Fibroblast of skin of right biceps (primary cell): ENCODE results near the gene ATOH8.
A peak's percentile ranks its signal among the peaks of the same experiment; 100 is the strongest.
"Not testable (repeated sequence)": the region's sequence is repeated elsewhere in the genome, so short reads cannot be mapped to it uniquely, and the experiment has no call there.

ENCODE experiments used
- DNase-seq: peaks from one replicate; pipeline ENCODE4 v3.0.0-alpha.2; 2013

Gene ATOH8

DNA sequence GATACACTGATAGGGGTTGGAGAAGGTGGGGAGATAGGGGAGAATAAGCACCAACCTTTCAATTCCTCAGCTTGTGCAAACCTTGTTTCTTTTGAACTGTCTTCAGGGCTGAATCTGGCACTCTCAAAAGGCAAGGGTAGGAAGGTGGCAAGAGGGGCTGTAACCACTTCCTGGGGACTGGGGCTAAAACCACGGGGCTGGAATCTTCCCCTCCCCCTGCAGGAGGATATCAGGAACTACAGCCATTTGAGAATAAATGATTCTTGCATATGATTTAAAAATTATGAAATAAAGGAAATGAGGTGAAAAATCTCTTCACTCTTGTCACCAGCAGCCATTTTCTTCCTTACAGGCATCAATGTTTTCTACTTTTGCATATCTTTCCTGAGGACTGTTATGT, 50.8 kb downstream of the ATOH8 start:
- DNase-seq: no peak

DNA sequence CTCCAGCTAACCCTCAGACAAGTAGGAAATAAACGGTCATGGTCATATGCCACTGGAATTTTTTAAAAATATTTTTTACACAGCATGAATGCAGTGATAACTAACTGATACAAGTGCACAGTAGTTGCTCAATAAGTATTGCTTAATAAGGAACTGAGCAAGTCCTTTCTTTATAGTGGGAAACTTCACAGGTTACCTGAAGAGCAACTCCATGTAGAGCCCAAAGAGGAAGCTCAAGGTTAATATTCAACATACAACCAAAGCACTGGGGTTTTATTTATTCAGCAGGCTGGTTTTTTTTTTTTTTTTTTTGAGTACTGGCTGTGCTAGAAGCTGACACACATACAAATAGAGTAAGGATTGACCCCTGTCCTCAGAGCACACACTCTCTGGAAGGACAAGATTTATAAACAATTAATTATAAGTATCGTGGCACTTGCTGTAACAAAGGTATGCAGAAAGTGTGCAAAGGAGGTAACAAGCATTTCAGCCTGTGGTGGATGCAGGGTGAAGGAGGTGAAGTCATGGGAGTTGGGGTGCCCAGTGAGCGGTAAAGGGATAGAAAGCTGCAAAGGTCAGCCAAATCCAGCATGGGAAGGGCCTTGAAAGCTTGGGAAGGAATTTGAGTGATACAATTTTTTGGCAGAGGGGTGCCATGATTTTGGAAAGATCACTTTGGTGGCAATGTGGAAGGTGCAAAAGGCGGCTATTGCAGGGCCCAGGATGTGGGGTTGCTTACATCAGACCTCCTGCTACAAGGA, 52.7 kb downstream of the ATOH8 start:
- DNase-seq: no peak

DNA sequence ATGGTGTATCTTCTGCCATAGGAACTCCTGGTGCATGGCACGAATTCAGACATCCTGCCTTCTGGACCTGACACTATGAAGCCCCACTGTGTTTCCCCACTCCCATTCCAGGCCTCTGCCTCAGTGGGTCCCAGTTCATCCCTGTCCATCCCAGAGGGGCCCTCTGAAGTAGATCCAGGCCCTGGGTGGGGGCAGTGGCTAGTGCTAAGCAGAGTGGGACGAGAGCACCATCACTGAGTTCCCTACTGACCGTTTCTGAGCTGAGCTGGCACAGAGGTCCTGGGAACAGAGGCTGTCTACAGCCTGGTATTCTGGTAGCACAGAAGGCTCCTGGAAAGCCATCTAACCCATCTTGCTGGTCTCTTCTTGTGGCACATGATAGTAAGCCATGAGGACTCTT, 54.0 kb downstream of the ATOH8 start:
- DNase-seq: no peak

DNA sequence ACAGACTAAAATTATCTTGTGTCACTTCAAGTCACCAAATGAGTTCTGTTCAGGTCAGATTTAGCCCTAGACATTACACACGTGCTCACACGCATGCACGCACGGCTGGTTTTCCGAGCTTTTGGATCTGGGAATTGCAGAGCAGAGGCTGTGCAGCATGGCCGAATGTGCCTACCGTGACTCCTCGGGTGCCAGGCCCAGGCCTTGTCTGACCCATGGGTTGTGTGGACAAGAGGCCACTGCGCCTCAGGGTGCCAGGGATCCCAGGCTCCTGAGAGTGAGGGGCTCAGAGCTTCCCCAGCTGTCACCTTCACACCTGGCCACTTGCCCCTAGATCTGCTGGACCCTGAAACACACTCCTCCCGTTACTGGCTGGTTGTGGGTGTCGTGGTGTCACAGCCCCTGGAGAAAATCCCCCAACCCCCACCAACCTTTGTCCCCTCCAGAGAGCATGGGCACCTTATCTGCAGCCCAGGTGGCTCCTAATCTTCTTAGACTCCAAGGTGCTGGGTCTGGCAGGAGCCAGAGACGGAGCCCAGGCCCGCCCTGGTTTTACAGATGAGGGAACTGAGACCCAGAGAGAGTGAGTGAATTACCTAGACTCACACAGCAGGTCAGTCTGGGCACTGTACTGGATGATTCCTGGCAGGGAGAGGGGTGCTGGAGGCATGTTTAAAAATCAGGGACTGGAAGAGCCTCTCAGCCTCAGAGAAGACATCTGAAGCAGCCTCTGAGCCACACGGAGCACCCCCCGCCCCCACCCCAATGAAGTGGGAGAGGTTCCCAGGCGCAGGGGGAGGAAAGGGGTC, 56.8 kb downstream of the ATOH8 start:
- DNase-seq: no peak

DNA sequence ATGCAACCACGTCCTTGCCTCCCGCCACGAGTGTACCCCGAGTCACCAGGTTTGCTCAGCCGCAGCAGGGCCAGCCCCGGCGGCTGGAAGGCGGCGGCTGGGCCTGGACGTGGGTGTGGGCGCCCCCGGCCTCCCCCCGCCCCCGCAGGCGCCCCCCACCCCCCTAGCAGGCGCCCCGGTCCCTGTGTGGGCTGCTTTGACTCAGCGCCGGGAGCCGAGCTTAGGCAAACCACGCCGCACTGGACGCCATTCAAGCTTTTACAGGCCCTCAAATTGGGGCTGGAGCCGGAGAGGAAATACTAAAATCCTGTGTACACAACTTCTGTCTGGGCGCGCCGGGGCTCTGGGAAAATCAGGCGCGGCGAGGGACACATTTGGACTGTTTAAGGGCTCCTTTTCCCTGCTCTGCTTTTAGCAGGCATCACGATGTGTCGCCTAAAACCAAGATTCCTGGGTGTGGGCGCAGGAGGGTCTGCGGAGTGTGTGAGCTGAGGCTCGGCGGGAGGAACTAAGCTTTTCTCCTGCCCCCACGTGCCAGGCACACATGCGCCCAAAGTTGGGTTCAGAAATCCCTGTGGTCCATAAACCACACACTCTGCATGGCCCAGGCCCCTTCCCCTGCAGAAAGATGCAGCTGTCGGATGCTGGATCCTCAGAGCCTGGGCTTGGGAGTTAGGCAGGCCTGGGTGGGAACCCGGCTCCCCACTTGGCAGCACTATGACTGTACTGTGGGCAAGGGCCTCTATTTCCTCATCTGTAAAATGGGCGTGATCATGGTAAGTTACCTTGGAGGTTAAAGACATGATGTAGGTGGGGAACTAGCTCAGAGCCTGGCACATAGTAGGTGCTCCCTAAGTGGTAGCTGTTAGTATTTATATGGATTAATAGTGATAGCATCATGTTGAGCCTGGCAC, 57.6 kb downstream of the ATOH8 start:
- DNase-seq: peak; percentile 96

DNA sequence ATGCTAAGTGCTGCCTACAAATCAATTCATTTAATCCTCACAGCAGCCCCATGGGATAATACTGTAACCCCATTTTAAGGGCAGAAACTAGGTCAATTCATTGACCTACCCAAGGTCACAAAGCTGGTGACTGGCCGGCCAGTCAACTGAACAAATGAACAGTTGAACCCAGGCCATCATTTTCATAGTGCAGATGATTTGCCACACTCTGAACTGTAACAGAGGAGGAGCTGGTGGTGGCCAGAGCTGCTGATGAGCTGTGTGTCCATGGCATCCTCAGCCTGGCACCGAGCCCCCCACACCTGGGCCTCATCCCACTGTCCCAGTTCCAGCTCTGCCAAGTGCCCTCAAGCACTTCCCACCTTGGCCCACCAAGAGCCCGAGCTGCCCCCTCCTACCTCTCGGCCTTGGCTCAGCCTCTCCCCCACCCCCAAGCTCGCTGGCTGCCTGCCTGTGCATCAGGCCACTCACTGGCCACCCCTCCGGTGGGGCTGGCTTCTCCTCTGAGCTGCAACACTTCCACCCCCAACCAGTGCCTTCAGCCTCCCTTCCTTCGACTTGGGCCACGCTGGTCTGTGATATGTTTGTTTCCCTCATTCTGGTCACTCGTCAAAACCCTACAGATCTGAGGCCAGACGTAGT, 58.4 kb downstream of the ATOH8 start:
- DNase-seq: no peak

DNA sequence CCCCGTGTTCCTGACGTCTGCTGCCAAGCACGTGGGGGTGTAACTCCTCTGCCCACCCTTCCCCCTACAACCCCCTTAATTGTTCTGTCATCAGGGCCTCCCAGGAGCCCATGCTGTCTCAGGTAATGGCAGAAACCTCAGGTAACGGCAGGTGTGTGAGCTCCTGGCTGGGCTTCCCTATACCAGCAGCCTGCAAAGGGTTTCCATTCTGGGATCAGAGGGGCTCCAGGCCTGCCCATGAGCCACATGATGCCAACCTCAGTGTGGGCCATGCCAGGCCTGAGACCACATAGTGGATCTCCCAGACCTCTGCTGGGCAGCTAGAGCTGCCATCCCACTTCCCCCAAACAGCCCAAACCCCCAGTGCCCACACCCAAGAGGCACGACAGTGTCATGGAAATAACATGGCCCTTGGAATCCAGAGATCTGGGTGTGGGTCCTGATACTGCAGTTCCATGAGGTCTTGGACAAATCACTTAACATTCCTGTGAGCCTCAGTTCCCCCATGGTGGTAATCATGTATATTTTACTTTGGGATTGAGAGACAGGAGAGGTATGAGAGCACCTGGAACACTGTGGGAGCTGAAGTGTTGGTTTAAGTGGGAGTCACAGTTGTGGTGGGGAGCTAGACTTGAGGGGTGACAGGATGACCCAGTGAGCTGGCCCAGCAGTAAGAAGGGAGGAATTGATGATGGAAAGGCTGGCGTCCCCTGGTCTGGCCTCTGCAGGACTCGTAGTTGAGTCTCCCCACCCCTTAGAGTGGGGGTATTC, 59.6 kb downstream of the ATOH8 start:
- no peak for DNase-seq

DNA sequence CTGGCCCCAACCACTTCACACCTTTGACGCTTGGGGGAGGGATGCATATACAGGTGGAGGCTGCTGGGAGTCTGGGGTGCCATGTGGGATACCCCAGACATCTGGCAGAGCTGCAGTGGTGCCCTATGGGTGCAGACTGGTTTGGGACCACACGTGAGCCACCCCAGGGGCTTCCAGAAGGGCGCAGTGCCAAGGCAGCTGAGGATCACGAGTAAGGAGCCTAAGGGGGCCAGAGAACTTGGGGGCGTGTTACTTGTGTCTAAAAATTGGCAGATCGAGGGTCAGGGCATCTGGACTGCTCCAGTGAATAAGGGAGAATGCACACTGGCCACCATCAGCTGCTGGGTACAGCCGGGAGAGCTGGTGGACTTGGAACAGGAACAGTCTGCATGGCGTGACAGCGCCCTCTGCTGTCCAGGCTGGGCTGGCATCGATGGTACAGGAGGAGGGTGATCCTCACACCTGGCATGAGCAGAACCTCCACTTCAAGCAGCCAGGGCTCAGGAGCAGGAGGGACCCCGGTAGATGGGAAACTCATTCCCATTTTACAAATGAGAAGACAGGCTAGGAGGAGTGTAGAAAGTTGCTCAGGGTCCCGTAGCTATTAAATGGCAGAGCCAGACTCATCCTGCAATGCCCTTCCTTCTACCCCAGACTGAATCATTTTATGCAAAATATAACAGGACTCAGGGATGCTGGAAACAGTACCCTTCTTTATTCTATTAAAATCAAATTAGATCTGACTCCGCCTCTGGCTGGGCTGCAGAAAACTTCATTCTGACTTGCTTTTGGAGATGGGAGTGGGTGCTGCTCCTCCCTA, 60.4 kb downstream of the ATOH8 start:
- DNase-seq: peak; percentile 80

DNA sequence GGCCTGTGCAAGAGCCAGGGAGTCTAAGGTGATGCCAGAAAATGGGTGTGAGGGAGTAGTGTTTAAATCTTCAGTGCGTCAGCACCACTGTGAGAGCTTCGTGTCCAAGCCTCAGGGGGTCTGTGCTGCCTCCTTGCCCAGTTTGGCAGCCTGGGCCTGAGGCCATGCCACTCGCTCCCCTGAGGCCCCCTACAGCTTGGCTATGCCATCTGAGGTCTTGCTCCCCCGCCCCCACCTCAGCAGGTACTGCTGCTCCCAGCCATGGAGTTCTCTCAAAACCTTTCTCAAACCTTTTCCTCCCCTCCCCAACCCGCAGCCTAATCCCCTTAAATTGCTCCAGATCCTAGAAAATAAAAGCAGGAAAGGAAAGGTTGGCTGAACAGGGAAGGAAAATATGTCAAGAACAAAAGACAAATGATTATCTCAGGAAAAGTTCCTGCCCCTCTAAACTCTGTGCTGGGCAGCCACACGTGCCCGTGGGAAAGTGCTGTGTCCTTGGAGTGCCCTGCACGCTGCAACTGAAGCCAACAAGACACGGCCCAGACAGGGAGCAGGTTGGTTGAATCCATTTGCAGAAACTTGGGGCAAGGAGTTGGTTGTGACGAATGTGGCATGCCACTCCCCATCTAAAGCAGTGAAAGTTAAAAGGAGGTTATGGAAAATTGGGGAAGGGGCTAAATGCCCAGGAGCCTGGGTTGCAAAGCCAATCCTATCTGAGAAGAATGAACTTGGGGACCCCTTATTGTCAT, 61.2 kb downstream of the ATOH8 start:
- no peak for DNase-seq

DNA sequence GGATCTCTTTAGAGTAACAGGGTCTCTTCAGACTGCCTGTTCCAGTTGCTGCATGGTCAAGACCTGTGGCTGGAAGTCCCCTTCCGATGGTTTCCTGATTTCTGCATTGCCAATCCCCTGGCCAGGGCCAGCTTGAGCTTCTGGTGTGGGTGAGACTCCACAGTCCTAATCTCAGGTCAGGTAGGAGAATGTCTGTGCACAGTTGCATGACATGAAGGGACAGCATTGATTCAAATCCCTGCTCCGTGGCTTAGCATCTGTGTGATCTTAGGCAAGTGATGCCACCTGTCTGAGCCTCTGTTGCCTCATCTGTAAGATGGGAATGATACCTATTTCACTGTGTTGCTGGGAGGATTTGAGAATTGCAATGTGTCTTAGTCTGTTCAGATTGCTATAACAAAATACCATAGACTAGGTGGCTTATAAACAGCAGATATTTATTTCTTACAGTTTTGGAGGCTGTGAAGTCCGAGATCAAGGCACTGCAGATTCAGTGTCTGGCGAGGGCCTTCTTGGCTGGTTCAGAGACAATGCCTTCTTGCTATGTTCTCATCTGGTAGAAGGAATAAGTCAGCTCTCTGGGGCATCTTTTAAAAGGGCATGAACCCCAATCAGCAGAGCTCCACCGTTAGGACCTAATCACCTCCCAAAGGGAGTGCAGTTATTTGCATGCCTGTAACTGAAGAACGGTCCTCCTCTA, 66.2 kb downstream of the ATOH8 start:
- no peak for DNase-seq

DNA sequence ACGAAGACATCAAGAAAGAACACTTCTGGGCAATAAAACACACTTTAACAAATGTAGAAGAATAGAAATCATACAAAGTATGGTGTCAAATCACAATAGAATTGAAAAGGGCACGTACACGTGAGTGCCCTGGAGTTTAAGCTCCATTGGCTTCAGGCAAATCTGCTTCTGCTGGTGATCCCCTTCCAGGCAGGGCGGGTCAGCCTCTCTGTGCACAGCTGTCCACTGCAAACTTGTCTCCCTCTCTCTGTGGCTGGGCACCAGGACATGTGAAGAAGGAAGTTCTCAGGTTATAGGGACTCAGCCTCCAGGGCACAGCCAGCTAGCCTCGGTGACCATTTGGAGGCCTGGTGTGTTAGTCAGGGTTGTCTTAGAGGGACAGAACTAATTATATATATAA, 69.0 kb downstream of the ATOH8 start:
- DNase-seq: no peak

DNA sequence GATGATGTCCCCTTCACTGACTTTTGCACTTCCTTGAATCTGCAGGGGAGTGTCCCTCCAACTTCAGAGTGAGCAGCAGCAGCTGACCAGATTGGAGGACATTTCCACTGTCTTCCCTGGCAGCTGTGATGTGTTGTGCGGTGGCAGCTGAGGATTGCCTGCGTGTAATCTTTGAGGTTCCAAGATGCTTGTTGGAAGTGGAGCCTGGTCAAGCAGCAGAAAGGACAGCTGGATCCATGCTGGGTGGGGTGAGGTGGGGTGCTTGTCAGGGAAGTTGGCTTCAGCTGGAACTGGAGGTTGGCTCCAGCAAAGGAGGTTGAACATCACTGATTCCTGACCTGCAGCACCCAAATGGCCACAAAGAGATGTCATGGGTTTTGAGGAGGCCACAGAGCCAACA, 70.2 kb downstream of the ATOH8 start:
- no peak for DNase-seq

DNA sequence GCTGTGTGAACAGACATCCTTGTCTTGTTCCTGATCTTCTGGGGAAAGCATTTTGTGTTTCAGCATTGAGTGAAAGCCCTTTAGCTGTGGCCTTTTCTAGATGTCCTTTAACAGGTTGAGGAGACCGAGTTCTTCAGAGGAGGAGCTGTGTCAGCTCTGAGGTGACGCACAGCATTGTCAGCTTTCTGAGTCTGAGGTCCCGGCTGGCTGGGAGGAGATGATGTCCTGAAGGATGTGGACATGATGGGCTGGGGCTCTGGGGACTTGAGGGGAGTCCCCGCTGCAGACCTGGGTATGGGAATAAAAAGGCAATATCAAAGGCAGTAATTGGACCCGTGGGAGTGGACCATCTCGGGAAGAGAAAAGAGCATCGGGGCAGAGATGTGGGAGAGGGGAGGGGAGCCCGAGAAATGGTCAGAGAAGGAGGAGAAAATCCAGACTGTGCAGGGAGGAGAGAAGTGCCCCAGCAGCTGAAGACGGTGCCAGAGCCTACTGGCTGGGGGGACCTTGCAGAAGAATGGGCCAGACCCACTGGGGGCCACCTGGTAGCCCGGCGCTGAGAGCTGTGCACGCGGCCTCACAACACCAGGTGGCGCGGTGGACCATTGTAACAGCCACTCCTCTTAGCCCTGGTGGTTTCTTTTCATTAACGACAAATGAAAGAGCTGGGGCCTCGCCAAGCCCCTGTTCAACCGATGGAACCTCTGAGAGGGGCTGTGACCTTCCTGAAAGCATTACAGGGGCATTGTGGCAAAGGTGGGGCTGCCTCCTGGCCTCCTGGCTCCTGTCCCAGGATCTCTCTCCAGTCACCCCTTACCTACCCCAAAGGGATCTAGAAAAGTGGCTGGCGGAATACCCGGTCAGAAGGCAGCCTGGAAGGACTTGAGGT, 73.4 kb downstream of the ATOH8 start:
- DNase-seq: peak; percentile 68

DNA sequence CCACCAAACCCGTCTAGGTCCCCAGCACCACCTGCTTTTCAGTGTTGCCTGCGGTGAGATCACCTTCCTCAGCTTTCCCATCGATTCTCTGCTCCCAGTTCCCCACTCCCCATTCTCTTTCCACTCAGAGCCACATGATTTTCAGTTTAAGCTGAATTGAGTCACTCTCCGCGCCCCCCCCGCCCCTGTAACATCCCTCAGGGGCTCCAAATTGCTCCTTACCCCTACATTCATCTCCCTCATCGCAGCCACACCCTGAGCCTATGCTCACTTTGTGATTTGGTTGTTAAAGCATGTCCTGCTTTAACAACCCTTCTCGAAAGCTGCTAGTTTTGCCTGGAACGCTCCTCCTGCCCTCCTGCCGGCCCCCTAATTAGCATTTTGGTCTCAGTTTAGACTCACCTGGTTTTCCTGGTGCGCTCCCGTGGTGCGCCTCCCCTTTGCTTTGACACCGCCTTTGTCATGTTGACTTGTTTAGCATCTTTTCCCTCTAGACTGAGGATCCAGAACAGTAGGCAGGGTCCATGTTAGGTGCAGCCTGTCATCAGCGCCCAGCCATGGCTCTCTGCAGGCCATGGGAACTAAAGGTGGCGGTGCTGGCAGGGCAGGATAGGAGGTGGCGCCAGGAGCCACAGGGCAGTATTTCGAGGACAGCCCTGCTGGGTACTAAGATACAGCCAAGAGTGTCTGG, 74.2 kb downstream of the ATOH8 start:
- DNase-seq: no peak

DNA sequence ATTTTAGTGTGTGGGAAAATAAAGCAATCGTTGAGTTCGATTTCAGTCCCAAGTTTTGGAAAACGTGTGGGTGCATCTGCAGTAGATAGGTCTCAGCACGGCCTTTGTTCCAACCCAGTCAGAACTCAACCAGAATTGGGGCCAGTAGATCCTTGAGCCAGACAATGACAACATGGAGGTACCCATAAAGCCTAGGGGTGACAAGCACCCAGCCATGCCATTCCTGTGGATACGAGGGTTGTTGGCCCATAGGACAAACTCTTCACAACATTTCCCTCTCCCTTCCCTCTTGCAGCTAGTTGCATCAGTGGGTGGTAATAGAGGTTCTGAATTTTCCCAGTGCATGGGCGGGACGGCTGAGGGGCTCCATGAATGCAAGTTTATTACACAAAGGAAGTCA, 74.9 kb downstream of the ATOH8 start:
- DNase-seq: peak; percentile 32

DNA sequence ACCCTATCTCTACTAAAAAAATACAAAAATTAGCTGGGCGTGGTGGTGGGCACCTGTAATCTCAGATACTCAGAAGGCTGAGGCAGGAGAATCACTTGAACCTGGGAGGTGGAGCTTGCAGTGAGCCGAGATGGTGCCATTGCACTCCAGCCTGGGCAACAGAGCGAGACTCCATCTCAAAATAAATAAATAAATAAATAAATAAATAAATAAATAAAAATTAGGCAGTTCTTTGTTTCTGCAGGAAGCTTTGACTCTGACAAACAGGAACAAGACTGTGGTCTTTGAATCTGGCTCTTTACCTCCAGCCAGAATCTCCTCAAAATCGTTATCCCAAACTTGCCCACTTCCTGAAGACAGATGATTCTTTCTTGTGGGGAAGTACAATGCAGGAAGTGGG, 75.6 kb downstream of the ATOH8 start:
- DNase-seq: not testable (repeated sequence)

DNA sequence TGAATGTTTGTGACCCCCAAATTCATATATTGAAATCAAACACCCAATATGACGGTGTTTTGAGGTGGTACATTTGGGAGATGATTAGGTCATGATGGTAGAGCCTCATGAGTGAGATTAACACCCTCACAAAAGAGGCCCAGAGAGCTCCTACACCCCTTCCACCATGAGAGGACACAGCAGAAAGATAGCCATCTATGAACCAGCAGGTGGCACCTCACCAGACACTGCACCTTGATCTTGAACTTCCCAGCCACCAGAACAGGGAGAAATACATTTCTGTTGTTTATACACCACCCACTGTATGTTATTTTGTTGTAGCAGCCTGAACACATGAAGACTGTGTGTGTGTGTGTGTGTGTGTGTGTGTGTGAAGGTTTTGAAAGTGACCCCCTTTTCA, 76.9 kb downstream of the ATOH8 start:
- no peak for DNase-seq

DNA sequence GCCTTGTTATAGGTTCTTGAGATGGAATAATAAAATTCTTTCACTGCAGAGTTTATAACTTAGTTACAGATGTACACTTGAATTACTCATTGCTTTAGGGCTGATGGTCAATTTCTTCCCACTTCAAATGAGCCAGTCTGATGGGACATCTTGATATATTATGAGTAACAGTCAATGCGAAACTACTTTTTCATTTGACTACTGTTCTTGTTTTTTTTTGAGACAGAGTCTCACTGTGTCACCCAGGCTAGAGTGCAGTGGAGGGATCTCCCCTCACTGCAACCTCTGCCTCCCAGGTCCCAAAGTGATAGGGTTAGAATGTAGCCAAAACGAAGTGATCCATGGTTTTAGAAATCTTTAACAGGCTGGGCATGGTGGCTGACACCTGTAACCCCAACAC, 77.9 kb downstream of the ATOH8 start:
- DNase-seq: no peak
